CD4-positive, alpha-beta T cell treated with Interleukin-17A for 4 hours (primary cell): Measurements from ENCODE around the gene KRCC1.
A peak's percentile ranks its signal among the peaks of the same experiment; 100 is the strongest.
"Not testable (repeated sequence)": the region's sequence is repeated elsewhere in the genome, so short reads cannot be mapped to it uniquely, and the experiment has no call there.

ENCODE experiments used
- DNase-seq: peaks from one replicate; pipeline ENCODE4 v3.0.0-alpha.2; 2020; ENCODE audit warnings: mixed read lengths

KRCC1 gene

DNA sequence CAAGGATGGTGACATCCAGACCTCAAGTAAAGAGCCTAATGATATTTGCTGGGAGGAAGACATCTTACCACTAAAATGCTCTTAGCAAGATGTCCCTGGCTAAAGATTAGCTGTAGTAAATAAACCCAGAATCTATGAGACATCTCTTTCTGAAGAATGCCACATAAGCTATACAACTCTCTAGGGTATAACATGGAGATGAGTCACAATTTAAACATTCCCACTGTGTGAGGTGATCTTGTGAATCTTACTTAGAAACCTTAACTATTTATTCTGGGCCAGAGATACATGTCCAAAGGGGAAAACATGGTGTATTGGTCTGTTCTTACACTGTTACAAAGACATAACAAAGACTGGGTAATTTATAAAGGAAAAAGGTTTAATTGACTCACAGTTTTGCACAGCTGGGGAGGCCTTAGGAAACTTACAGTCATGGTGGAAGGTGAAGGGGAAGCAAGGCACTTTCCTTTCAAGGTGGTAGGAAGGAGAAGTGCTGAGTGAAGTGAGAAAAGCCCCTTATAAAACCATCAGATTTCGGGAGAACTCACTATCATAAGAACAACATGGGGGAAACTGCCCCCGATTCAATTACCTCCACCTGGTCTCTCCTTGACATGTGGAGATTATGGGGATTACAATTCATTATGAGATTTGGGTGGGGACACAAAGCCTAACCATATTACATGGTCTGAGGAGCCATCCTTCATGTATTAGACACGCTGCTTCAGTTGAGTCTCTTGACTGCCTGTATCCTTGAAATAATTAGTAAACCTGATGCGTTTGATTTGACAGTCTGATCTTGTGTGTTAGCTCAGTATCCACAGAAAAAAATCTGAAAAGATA is 17.1 kb downstream of the KRCC1 start:
- no peak for DNase-seq

DNA sequence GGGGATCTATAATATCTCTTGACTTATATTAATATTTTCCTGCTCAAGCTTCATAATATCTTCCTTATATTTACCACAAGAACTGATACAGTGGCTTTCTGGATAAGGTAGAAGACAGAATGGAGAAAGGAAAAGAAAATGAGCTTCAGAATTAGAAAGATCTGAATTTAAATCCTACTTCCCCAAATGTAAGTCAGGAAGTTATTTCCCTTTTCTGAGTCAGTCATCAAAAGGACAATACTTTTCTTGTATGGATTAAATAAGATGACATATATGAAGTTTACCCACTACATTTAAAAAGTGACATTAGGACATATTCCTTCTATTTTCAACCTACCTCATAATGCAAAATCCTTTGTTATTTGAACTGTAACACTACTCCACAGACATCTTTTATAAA is 19.0 kb downstream of the KRCC1 start:
- DNase-seq: no peak

DNA sequence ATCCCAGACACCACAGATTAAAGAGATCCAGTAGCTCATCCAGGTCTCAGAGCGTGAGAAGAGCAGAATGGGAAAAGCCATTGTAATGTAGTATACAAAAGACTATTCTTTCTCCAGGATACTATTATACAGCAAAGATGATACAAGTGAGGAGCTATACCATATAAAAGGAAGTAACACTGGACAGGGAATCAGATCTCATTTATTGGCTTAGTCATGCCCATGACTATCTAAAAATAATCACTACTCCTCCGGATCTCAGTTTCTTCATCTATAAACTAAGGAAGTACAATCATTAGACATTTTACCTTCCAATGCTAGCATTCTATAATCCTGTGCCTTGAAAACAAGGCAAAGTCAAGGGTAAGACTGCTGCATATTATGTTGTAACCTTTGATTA is 19.4 kb downstream of the KRCC1 start:
- DNase-seq: no peak

DNA sequence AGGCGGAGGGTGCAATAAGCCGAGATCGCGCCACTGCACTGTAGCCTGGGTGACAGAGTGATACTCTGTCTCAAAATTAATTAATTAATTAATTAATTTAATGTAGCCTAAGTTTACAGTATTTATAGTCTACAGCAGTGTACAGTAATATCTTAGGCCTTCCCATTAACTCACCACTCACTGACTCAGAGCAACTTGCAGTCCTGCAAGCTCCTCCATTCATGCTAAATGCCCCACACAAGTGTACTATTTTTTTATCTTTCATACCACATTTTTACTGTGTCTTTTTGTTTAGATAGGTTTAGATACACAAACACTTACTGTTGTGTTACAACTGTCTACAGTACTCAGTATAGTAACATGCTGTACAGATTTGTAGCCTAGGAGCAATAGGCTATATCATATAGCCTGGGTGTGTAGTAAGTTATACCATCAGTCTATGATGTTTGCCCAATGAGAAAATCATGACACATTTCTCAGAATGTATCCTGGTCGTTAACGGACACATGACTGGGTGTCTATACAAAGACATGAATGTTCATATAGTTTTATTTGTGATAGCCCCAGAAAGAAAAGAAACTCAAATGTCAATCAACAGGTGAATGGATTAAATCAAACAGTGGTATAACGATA is 23.4 kb downstream of the KRCC1 start:
- no peak for DNase-seq

DNA sequence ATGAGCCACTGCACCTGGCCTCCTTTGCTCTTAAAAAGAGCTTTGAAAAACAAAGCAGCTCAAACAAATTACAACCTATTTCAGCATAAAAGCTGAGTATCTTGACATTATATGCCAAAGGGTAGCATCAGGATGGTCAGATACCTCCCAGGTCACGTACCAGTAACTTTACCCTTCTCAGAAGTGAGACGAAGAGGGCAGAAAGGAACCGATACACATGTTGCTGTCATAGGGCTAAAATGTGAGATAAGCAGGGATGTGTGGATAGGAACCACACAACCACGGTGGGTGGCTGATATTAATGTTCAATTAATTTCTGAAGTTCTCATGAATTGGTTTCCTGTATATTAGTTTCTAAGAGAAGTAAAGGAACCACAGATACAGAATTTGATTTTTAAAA is 26.7 kb downstream of the KRCC1 start:
- DNase-seq: no peak

DNA sequence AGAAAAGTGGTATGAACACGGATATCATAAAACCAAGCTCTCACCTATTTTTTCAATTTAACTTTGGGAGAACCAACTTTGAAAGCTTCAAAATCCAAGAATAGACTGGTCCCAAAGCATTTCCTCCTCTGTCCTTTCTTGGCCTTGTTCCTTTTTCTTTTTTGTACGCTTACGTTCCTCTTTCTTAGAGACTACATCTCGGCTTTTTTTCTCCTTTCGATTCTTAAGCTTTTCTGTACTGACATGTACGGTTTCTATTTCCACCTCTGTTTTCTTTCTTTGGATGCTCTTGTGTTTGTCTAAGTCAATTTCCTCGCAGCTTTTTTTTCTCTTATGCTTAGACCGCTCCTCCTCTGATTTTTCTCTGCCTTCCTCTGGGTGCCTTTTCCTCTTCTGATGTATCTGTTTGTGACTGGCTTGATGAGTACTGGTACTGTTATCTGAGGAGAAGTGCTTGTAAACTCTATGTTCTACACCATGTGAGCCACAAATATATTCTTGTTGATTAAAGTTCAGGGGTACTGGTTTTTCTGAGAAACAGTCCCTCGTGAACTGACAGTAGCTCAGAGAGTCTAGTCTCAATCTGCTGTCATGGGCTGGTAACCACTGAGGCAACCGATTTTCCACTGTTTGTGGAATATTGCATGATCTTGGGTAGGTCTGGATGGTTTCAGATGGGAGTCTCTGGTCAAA is 27.7 kb downstream of the KRCC1 start:
- no peak for DNase-seq

DNA sequence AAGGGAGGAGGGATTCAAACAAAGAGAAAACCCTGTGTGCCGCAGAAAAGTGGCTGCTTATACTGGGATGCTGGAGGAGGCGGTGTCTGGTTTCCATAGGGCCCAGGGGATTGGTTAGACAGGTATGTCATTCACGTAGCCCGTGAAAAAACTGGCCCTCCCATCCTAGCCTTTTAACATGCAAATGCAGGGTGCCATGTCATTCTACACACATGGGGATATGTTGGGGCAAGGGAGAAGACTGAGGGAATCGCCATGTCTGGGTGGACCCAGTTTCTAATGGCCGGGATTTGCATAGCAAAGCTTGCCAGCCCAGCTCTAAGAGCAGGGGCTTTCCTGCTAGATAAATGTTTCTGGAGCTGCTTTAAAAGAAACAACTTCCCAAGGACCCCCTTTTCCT is 31.1 kb downstream of the KRCC1 start:
- DNase-seq: no peak

DNA sequence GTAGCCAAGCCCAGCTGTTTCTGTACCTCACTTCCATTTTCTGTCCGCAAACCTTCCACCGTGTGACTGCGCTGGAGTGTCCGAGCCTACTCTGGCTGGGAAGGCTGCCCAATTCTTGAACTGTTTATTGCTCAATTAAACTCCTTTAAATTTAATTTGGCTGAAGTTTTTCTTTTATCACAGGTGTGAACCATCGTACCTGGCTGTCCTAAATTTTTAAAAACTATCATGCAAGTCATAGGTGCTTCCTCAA is 33.0 kb downstream of the KRCC1 start:
- DNase-seq: no peak

DNA sequence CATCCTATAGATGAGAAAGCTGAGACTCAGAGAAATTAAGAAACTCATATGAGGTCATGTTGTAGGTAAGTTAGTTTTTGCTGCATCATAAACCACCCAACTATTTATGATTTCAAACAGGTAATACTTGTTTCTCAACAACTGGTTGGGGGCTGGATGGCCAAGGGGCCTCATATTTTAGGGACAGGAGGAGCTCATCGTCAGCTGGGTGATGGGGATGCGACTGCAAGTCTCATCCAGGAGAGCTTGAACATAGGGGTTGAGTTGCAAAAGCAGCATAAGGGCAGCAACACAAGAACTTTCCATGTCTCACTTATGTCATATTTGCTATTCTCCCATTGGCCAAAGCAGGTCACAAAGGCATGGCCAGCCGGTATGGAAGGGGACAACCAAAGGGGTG is 35.6 kb downstream of the KRCC1 start:
- no peak for DNase-seq

DNA sequence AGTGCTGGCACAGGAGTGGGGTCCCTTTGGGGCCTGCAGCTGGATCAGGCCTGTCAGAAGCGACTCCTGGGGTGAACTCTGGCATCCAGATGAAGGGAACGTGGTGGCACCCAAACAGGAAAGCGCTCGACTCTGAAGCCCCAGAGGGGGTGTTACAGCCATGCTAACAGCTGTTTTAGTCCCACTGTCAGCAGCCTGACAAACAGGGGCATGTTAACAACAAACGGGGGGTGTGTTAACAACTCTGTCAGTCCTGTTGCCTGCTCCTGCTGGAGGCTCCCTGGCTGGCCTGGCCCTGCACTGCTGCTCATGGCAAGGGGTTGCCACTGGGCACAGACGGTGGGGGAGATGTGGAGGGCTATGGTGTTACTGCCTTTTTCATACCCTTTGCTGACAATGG is 36.7 kb downstream of the KRCC1 start:
- DNase-seq: no peak

DNA sequence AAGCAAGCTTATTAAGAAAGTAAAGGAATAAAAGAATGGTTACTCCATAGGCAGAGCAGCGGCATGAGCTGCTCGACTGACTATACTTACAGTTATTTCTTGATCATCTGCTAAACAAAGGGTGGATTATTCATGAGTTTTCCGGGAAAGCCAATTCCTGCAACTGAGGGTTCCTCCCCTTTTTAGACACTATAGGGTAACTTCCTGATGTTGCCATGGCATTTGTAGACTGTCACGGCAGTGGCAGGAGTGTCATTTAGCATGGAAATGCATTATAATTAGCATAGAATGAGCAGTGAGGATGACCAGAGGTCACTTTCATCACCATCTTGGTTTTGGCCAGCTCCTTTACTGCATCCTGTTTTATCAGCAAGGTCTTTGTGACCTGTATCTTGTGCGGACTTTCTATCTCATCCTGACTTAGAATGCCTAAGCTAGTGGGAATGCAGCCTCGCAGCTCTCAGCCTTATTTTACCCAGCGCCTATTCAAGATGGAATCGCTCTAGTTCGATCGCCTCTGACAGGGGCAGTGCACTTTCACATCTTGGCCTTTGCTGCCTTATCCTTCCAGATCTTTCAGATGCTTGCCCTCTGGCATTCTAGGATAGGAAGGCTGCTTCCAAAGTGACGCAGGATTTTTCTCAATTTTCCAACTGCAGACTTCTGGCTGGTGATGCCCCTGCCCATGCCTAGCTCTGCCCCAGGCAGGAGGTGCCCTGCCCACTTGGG is 37.3 kb downstream of the KRCC1 start:
- not testable (repeated sequence) for DNase-seq

DNA sequence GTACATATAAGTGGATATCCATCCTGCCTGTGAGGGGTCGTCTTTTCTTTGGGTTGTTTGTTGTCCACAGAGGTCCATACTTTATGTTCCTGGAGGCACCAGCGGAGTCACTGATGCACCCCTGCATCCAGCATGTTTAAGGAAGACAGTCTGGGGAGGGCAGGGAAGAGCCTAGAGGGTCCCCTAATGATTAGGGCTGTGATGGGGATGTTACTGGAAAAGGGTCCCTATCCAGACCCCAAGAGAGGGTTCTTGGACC is 37.9 kb downstream of the KRCC1 start:
- DNase-seq: not testable (repeated sequence)

DNA sequence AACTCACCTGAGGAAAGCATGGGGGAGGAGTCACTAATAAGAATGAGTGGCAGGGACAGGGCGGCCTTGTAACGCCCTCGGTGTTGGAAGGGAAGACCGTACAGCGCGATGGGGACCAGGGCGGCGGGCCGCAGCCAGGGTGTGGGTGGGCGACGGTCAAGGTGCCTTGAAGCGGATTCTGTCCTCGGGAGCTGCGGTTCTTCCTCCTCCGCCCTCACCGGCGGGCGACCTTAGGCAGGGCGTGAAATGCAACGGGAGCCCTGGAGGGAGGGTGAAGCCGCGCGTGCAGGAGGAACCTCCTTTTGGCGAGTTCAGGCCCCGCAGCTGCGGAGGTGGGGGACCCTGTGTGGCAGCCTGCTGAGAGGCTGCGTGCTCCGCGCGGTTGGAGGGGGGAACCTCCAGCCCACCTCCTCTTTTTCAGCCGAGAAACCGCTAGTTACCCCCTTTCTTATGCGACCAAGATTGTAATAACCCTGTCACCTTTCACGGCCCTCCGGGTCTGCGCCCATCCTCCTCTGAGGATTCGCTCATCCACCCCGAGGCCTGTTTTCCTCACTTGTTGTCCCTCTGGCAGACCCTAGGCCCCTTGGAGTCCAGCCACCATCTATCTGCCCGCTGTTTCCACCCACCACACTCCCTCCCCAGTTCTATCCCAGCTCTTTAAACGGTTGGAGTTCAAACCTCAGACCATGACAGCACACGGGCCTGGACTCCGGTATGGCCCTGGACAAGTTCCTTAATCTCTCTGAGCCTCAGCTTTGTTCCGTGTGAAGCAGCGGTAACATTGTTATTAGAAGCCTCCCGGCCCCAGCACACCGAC is 38.4 kb downstream of the KRCC1 start:
- no peak for DNase-seq

DNA sequence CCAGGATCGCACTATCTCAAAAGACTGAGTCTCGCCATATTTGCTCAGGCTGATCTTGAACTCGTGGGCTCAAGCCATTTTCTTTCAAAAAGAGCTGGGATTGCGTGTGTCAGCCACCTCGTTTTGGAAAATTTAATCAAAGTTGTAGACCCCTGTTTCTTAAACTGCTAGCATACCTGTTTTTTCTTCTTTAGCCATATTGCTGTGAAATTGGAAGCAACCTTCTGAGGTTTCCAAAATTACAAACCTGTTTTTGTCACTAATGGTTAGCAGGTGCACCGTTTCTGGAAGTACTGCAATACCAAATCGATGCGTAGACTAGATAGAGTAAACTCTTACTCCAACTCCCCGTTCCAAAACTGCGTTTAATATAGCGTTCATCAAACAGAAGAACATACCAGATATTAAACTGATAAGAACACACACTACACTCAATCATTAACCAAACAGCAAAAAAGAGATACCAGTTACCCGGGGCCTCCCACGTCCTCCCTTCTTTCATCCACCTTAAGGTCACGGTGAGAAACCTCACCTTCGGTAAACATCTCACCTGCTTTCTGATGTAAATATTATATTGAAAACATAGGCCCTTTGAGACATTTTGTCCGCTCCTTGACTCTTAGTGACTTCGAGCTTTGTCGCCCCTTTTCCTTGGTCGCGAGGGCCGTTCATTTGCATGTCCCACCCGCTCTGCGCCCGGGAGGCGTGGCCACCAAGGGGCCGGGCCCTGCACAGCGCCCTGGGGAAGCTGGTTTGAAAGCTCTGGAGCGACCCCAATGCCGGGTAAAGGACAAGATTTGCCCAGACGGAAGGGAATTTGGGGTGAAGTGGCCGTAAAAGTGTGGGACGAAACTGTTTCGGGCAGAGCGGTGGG is 39.3 kb downstream of the KRCC1 start, which contains the start of gene RNU2-63P:
Gene RNU2-63P, minus strand, starts transcription at position 462 of the 874 bp plus-strand sequence.
- DNase-seq: peak; percentile 82

DNA sequence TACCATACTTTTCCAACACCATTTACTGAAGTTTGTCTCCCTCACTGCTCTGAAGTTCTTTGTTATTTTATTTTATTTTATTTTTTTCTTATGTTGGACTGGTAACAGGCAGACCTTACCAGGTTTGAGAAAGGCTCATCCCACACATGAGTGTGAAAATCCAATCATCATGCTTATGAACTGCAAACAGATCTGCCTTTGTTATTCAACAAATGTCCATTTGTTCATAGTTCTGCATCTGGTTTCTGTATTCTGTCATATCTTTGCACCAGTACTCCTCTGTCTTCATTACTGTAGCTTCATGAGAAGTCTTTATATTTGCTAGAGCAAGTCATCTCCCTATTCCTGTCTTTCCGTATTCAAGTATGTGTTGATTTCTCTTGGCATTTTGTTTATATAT is 44.6 kb downstream of the KRCC1 start:
- DNase-seq: no peak

DNA sequence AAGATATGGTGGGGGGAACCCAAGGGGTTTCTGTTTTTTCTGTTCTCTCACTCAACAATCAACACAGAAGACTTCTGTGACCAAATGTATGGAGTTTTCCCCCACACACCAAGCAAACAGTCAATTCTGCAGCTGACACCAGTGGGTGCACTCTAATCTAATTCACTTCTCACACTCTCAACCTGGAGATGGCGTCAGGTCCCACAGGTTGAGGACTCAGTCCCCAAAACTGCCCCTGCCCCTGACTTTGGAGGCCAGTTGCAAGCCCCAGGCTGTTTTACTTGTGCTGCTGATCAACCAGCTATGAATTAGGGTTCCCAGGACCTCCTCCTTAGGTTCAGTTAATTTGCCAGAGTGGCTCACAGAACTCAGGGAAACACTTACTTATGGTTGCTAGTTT is 45.4 kb downstream of the KRCC1 start:
- no peak for DNase-seq

DNA sequence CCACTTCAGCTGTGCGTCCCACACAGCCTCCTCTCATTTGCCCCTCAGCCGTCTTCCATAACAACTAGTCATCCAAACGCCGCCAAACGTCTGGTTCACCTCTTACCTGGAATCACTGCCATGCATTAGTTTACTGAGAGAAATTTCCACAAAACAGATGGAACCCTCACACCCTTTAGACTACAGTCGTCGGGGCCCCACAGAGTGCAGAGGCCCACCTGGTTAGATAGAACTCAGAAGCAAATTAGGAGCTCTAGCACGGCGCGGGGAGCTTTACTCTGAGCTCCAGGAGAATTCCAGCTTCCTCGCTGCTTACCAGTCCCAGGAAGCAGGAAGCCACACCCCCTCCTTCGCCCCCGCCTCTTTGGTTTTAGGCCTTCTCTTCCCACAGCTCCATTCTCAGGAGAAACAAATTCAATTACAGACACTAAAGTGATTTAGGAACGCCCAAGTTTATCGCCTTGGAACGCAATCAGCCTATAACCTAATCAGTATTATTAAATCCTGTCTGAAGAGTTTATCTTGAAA is 48.6 kb downstream of the KRCC1 start:
- DNase-seq: no peak

DNA sequence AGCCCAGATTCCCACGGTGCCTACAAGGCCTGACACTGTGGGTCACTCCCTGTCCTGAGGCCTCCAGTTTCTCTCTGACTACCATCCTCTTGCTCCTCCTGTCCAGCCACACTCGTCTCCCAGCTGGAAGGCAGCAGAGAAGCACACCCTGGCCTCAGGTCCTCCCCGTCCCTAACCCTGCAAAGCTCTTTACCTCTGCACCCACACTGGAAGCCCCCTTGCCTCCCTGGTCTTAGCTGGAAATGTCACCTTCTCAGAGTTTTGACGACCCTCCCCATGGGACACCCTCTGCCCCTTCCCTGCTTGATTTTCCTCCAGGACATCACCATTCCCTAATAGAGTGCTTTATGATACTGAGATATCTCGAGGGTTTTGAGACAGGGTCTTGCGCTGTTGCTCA is 49.8 kb downstream of the KRCC1 start:
- no peak for DNase-seq

DNA sequence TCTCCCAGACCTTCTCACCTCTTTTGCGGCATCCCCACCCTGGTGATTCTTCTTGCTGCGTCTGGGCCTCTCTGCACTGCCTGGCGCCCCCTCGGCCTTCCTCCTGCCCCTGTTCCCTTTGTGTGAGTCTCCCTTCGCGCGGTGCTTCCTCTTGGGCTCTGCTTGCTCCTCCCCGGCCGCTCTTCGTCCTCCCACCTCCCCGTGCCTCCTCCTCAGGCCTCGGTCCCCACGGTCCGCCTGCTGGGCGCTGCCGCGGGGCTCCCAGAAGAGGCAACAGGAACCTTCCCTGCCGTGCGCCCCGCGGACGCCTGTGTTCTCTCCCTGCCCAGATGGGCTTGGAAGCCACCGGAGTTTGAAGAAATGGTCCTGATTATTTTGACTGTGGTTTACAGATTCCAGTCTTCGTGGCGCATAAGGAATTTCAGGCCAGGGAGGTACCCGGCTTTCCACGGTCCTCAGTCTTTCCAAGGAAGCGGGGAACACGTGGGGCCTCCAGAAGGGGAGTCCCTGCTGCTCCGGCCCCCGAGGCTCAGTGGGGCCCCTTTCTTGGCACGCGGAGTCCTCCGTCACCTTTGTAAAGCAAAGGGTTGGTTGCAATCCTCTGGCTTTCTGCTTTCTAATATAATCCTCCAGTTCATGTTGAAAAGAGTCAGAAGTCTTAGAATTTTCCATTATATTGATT is 52.4 kb downstream of the KRCC1 start:
- no peak for DNase-seq

DNA sequence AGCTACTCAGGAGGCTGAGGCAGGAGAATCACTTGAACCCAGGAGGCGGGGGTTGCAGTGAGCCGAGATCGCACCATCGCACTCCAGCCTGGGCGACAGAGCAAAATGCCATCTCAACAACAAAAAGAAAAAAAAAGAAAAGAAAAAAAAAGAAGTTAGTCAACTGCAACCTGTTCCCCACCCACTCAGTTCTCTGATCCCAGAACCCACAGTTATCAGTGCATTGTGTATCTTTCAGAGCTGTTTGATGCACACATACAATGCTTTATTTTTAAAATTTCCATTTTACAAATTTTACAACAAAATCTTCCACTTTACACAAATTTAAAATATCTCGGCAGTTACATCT is 53.2 kb downstream of the KRCC1 start:
- DNase-seq: no peak

DNA sequence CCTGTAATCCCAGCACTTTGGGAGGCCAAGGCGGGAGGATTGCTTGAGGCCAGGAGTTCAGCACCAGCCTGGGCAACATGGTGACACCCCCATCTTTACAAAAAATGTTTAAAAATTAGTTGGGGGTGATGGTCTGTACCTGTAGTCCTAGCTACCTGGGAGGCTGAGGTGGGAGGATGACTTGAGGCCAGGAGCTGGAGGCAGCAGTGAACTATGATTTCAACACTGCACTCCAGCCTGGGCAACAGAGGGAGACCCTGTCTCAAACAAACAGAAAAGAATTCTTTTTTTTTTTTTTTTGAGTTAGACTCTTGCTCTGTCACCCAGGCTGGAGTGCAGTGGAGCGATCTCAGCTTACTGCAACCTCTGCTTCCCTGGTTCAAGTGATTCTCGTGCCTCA is 55.1 kb downstream of the KRCC1 start:
- DNase-seq: not testable (repeated sequence)
